Suprapubic skin (tissue), 4 donors: ENCODE results near the gene OR5AN1. TPM values are rescaled to one million over a fixed set of nuclear protein-coding genes. Genes with fewer than 3 reads are reported as not detected.
"Not testable (repeated sequence)": the region's sequence is repeated elsewhere in the genome, so short reads cannot be mapped to it uniquely, and the experiment has no call there.

Source experiments
- DNase-seq, 2 donors: peaks; one replicate each; pipeline ENCODE4 v3.0.0-alpha.2; 2019; ENCODE audit warnings: low spot score in 2 of 2
- H3K27ac ChIP-seq: fragments of 200-600 bp; sonication (generic); one replicate; pipeline ENCODE4 v1.5.1; 2019
- H3K27me3 ChIP-seq: fragments of 200-600 bp; sonication (generic); one replicate; pipeline ENCODE4 v1.5.1; 2019
- H3K36me3 ChIP-seq: fragments of 200-600 bp; sonication (generic); one replicate; pipeline ENCODE4 v1.5.1; 2019
- H3K4me1 ChIP-seq: fragments of 200-600 bp; sonication (generic); one replicate; pipeline ENCODE4 v1.5.1; 2019
- H3K4me3 ChIP-seq: fragments of 200-600 bp; sonication (generic); one replicate; pipeline ENCODE4 v1.5.1; 2019; ENCODE audit warnings: mild to moderate bottlenecking
- H3K9me3 ChIP-seq: fragments of 200-600 bp; sonication (generic); one replicate; pipeline ENCODE4 v1.5.1; 2019
- CTCF ChIP-seq, 2 donors: fragments of 200-600 bp in 1 of 2; fragments of 450-650 bp in 1 of 2; sonication (generic) in 1 of 2; IDR thresholded peaks; one replicate each; pipeline ENCODE4 v1.5.1; 2016 to 2019; ENCODE audit warnings: antibody characterized with exemption in 2 of 2, mild to moderate bottlenecking in 1 of 2, moderate library complexity in 1 of 2
- EP300 ChIP-seq: sonication (generic); formaldehyde crosslinking; IDR thresholded peaks from one replicate; pipeline ENCODE4 v1.6.1; 2017; ENCODE audit warnings: antibody characterized with exemption
- POLR2A ChIP-seq, 2 donors: fragments of 450-650 bp; IDR thresholded peaks; one replicate each; pipeline ENCODE4 v1.6.1; 2017; ENCODE audit warnings: antibody characterized with exemption in 2 of 2, mild to moderate bottlenecking in 2 of 2, moderate library complexity in 2 of 2
- POLR2AphosphoS5 ChIP-seq, 3 donors: sonication (generic); formaldehyde crosslinking; IDR thresholded peaks; one replicate each; pipeline ENCODE4 v1.6.1; 2017; ENCODE audit warnings: antibody characterized with exemption in 3 of 3
- WGBS: methylation state at CpG from one replicate; pipeline ENCODE4 v1.1.5; 2018; 5-methylcytosine and 5-hydroxymethylcytosine counted together
- total RNA-seq, 4 donors: library from RNA; depleted of rRNA; stranded (reverse); fragments of >200 nt; gene quantifications; one replicate each; pipeline ENCODE4 v1.1.0, GENCODE V29; 2016

OR5AN1 gene
- total RNA-seq, 4 donors from 2014 or later: not detected

- no peaks in the 10 kb centered on the region for H3K9me3 ChIP-seq
- WGBS: 100% methylated on average over 1 of the region's 1 CpG
- no peaks in the 10 kb centered on the region for H3K27me3 ChIP-seq
- no peak overlapping the region for H3K4me3 ChIP-seq
- H3K4me1 ChIP-seq: no peaks in the 10 kb centered on the region
- no peak for DNase-seq
- TF ChIP-seq EP300 (no peak), POLR2AphosphoS5 (IDR thresholded peaks at IDR 0.05) (no peak), CTCF (IDR thresholded peaks at IDR 0.05) (no peak)
- no peaks in the 10 kb centered on the region for H3K36me3 ChIP-seq
- no peak overlapping the region for H3K27ac ChIP-seq
Observed at GRCh38 chr11:59356561-59356960, 2.1 kb upstream of the OR5AN1 start.

- no peak for DNase-seq
- Histone ChIP-seq H3K36me3 (no peaks in the 10 kb centered on the region), H3K4me3 (no peak overlapping the region), H3K4me1 (no peaks in the 10 kb centered on the region), H3K9me3 (no peaks in the 10 kb centered on the region), H3K27ac (no peak overlapping the region), H3K27me3 (no peaks in the 10 kb centered on the region)
- TF ChIP-seq POLR2AphosphoS5 (IDR thresholded peaks at IDR 0.05) (no peak), CTCF (IDR thresholded peaks at IDR 0.05) (no peak), EP300 (no peak), POLR2A (IDR thresholded peaks at IDR 0.05) (no peak)
Observed at GRCh38 chr11:59358020-59358419, 675 bp upstream of the OR5AN1 start.

- H3K4me3 ChIP-seq: no peak overlapping the region
- H3K36me3 ChIP-seq: no peaks in the 10 kb centered on the region
- no peaks in the 10 kb centered on the region for H3K9me3 ChIP-seq
- H3K27me3 ChIP-seq: no peaks in the 10 kb centered on the region
- no peaks in the 10 kb centered on the region for H3K4me1 ChIP-seq
- H3K27ac ChIP-seq: no peak overlapping the region
- TF ChIP-seq CTCF (IDR thresholded peaks at IDR 0.05) (no peak), EP300 (no peak), POLR2A (IDR thresholded peaks at IDR 0.05) (no peak), POLR2AphosphoS5 (IDR thresholded peaks at IDR 0.05) (no peak)
- DNase-seq: no peak
Observed at GRCh38 chr11:59365232-59366018, 6.7 kb downstream of the OR5AN1 start.

- H3K27me3 ChIP-seq: no peaks in the 10 kb centered on the region
- no peak overlapping the region for H3K27ac ChIP-seq
- DNase-seq: no peak
- no peaks in the 10 kb centered on the region for H3K9me3 ChIP-seq
- no peaks in the 10 kb centered on the region for H3K36me3 ChIP-seq
- TF ChIP-seq CTCF (IDR thresholded peaks at IDR 0.05) (no peak), POLR2A (IDR thresholded peaks at IDR 0.05) (no peak), POLR2AphosphoS5 (IDR thresholded peaks at IDR 0.05) (no peak), EP300 (no peak)
- H3K4me1 ChIP-seq: no peaks in the 10 kb centered on the region
- WGBS: 69% methylated on average over 8 of the region's 8 CpGs
- H3K4me3 ChIP-seq: no peak overlapping the region
Observed at GRCh38 chr11:59368238-59369022, 9.7 kb downstream of the OR5AN1 start.

GRCh38 chr11:59372324-59372723, 13.6 kb downstream of the OR5AN1 start:
- H3K27me3 ChIP-seq, H3K4me1 ChIP-seq, H3K4me3 ChIP-seq, H3K9me3 ChIP-seq, DNase-seq, H3K27ac ChIP-seq, H3K36me3 ChIP-seq: not testable (repeated sequence)
- WGBS: 0% methylated on average over 3 of the region's 3 CpGs
